Measurements from ENCODE around the gene SORCS1.

DNA sequence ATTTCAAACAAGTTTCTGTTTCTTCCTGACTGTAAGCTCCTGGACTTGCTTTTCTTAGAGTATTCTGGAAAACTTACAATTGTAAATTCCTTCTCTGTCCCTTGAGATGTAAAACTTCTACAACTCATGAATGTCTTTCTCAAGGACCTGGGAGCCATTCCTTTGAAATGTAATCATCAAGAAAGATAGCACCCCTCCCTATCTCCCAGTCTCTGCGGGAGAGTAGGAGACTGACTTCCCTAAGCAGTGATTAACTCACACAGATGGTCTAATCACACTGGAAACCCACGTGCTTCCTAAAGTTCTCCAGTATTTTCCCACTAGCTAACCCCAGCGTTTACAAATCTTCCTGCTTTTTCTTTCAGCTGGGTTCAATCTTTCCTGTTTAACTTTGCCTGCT is 549.4 kb downstream of the SORCS1 start:
- TF ChIP-seq, protein P1, sequence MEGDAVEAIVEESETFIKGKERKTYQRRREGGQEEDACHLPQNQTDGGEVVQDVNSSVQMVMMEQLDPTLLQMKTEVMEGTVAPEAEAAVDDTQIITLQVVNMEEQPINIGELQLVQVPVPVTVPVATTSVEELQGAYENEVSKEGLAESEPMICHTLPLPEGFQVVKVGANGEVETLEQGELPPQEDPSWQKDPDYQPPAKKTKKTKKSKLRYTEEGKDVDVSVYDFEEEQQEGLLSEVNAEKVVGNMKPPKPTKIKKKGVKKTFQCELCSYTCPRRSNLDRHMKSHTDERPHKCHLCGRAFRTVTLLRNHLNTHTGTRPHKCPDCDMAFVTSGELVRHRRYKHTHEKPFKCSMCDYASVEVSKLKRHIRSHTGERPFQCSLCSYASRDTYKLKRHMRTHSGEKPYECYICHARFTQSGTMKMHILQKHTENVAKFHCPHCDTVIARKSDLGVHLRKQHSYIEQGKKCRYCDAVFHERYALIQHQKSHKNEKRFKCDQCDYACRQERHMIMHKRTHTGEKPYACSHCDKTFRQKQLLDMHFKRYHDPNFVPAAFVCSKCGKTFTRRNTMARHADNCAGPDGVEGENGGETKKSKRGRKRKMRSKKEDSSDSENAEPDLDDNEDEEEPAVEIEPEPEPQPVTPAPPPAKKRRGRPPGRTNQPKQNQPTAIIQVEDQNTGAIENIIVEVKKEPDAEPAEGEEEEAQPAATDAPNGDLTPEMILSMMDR (IDR thresholded peaks at IDR 0.05), result no peak
- no peak for TF ChIP-seq POLR2AphosphoS5 (IDR thresholded peaks at IDR 0.05)
- no peak for TF ChIP-seq POLR2A (IDR thresholded peaks at IDR 0.05)
